ENCODE measurements around the gene SLC16A1. TPM values are rescaled to one million over a fixed set of nuclear protein-coding genes. Genes with fewer than 3 reads are reported as not detected.

Gene SLC16A1
- total RNA-seq, 1 donor from 2014 or later = 75.8 TPM

GRCh38 chr1:112882271-112882744, 73.7 kb downstream of the SLC16A1 start:
- Mint-ChIP-seq H3K36me3 (ENCODE audit: low read depth) (no peaks in the 10 kb centered on the region), H3K4me1 (ENCODE audit: low read depth) (peaks cover 3% of the 10 kb centered on the region), H3K27me3 (ENCODE audit: low read depth) (peaks cover 14% of the 10 kb centered on the region), H3K4me3 (ENCODE audit: low read depth) (no peak overlapping the region), H3K27ac (no peak overlapping the region), H3K9me3 (no peaks in the 10 kb centered on the region)
- no peak for DNase-seq (ENCODE audit: low spot score)
- intact Hi-C loops (cut with micrococcal nuclease) = loop anchor here (5.0 kb wide), 1 partner anchor 165 kb away; the partner anchor contains the start of gene PPM1J

- Mint-ChIP-seq H3K9me3 (no peaks in the 10 kb centered on the region), H3K4me3 (ENCODE audit: low read depth) (no peak overlapping the region), H3K27ac (no peak overlapping the region), H3K27me3 (ENCODE audit: low read depth) (peaks cover 14% of the 10 kb centered on the region), H3K36me3 (ENCODE audit: low read depth) (no peaks in the 10 kb centered on the region), H3K4me1 (ENCODE audit: low read depth) (peaks cover 3% of the 10 kb centered on the region)
- no peak for DNase-seq (ENCODE audit: low spot score)
- intact Hi-C loops (cut with micrococcal nuclease) = loop anchor here (1.0 to 5.0 kb wide), 5 partner anchors 23 to 191 kb away; partner anchors contain the start of genes LRIG2 and PPM1J
Observed at GRCh38 chr1:112881742-112882127, 74.3 kb downstream of the SLC16A1 start.

- no peaks in the 10 kb centered on the region for H3K36me3 Mint-ChIP-seq (ENCODE audit: low read depth)
- intact Hi-C loops (cut with micrococcal nuclease) = loop anchor here (2.0 to 5.0 kb wide), 4 partner anchors 25 to 193 kb away; partner anchors contain the start of genes LRIG2 and PPM1J
- no peaks in the 10 kb centered on the region for H3K9me3 Mint-ChIP-seq
Observed at GRCh38 chr1:112879834-112880233, 76.2 kb downstream of the SLC16A1 start.

GRCh38 chr1:112878321-112878720, 77.7 kb downstream of the SLC16A1 start:
- Mint-ChIP-seq H3K36me3 (ENCODE audit: low read depth) (no peaks in the 10 kb centered on the region), H3K4me1 (ENCODE audit: low read depth) (peaks cover 5% of the 10 kb centered on the region), H3K27ac (no peak overlapping the region), H3K4me3 (ENCODE audit: low read depth) (no peak overlapping the region), H3K27me3 (ENCODE audit: low read depth) (peaks cover 21% of the 10 kb centered on the region), H3K9me3 (no peaks in the 10 kb centered on the region)
- no peak for DNase-seq (ENCODE audit: low spot score)
- intact Hi-C loops (cut with micrococcal nuclease) = no loop called here

More at GRCh38 chr1:112879834-112880233, 76.2 kb downstream of the SLC16A1 start:
- no peak for DNase-seq (ENCODE audit: low spot score)
- no peak overlapping the region for H3K27ac Mint-ChIP-seq
- no peak overlapping the region for H3K4me3 Mint-ChIP-seq (ENCODE audit: low read depth)
- H3K4me1 Mint-ChIP-seq (ENCODE audit: low read depth) = peaks cover 3% of the 10 kb centered on the region
- H3K27me3 Mint-ChIP-seq (ENCODE audit: low read depth) = peaks cover 21% of the 10 kb centered on the region

GRCh38 chr1:112877750-112878149, 78.2 kb downstream of the SLC16A1 start:
- Mint-ChIP-seq H3K36me3 (ENCODE audit: low read depth) (no peaks in the 10 kb centered on the region), H3K27ac (no peak overlapping the region), H3K27me3 (ENCODE audit: low read depth) (peaks cover 22% of the 10 kb centered on the region), H3K4me1 (ENCODE audit: low read depth) (peaks cover 5% of the 10 kb centered on the region), H3K9me3 (no peaks in the 10 kb centered on the region), H3K4me3 (ENCODE audit: low read depth) (no peak overlapping the region)
- intact Hi-C loops (cut with micrococcal nuclease) = no loop called here
- DNase-seq (ENCODE audit: low spot score) = no peak

- no peak for DNase-seq (ENCODE audit: low spot score)
- Mint-ChIP-seq H3K4me3 (ENCODE audit: low read depth) (no peak overlapping the region), H3K9me3 (no peaks in the 10 kb centered on the region), H3K27ac (no peak overlapping the region), H3K27me3 (ENCODE audit: low read depth) (peaks cover 25% of the 10 kb centered on the region), H3K36me3 (ENCODE audit: low read depth) (no peaks in the 10 kb centered on the region), H3K4me1 (ENCODE audit: low read depth) (peaks cover 5% of the 10 kb centered on the region)
- intact Hi-C loops (cut with micrococcal nuclease) = no loop called here
Observed at GRCh38 chr1:112876315-112876714, 79.7 kb downstream of the SLC16A1 start.

- H3K36me3 Mint-ChIP-seq (ENCODE audit: low read depth) = no peaks in the 10 kb centered on the region
- H3K4me1 Mint-ChIP-seq (ENCODE audit: low read depth) = peaks cover 10% of the 10 kb centered on the region
- no peak for DNase-seq (ENCODE audit: low spot score)
- no peak overlapping the region for H3K4me3 Mint-ChIP-seq (ENCODE audit: low read depth)
- no peaks in the 10 kb centered on the region for H3K9me3 Mint-ChIP-seq
- peaks cover 11% of the 10 kb centered on the region for H3K27me3 Mint-ChIP-seq (ENCODE audit: low read depth)
- H3K27ac Mint-ChIP-seq = no peak overlapping the region
- intact Hi-C loops (cut with micrococcal nuclease) = no loop called here
Observed at GRCh38 chr1:112872551-112872962, 83.4 kb downstream of the SLC16A1 start.

GRCh38 chr1:112870887-112871646, 84.9 kb downstream of the SLC16A1 start:
- Mint-ChIP-seq H3K4me1 (ENCODE audit: low read depth) (peaks cover 10% of the 10 kb centered on the region), H3K27me3 (ENCODE audit: low read depth) (peaks cover 6% of the 10 kb centered on the region), H3K4me3 (ENCODE audit: low read depth) (no peak overlapping the region), H3K27ac (no peak overlapping the region), H3K36me3 (ENCODE audit: low read depth) (no peaks in the 10 kb centered on the region), H3K9me3 (no peaks in the 10 kb centered on the region)
- intact Hi-C loops (cut with micrococcal nuclease) = no loop called here
- no peak for DNase-seq (ENCODE audit: low spot score)

- H3K27me3 Mint-ChIP-seq (ENCODE audit: low read depth) = peaks cover 4% of the 10 kb centered on the region
- no peak overlapping the region for H3K4me3 Mint-ChIP-seq (ENCODE audit: low read depth)
- intact Hi-C loops (cut with micrococcal nuclease) = no loop called here
- no peak overlapping the region for H3K27ac Mint-ChIP-seq
- no peaks in the 10 kb centered on the region for H3K36me3 Mint-ChIP-seq (ENCODE audit: low read depth)
- H3K9me3 Mint-ChIP-seq = no peaks in the 10 kb centered on the region
- DNase-seq (ENCODE audit: low spot score) = no peak
- peaks cover 10% of the 10 kb centered on the region for H3K4me1 Mint-ChIP-seq (ENCODE audit: low read depth)
Observed at GRCh38 chr1:112869895-112870294, 86.1 kb downstream of the SLC16A1 start.

- Mint-ChIP-seq H3K27me3 (ENCODE audit: low read depth) (peaks cover 4% of the 10 kb centered on the region), H3K4me3 (ENCODE audit: low read depth) (no peak overlapping the region), H3K27ac (no peak overlapping the region), H3K4me1 (ENCODE audit: low read depth) (peaks cover 13% of the 10 kb centered on the region), H3K9me3 (no peaks in the 10 kb centered on the region), H3K36me3 (ENCODE audit: low read depth) (no peaks in the 10 kb centered on the region)
- DNase-seq (ENCODE audit: low spot score) = no peak
- intact Hi-C loops (cut with micrococcal nuclease) = no loop called here
Observed at GRCh38 chr1:112868191-112868590, 87.8 kb downstream of the SLC16A1 start.

- intact Hi-C loops (cut with micrococcal nuclease) = no loop called here
- Mint-ChIP-seq H3K4me3 (ENCODE audit: low read depth) (no peak overlapping the region), H3K4me1 (ENCODE audit: low read depth) (peaks cover 13% of the 10 kb centered on the region), H3K36me3 (ENCODE audit: low read depth) (no peaks in the 10 kb centered on the region), H3K9me3 (no peaks in the 10 kb centered on the region), H3K27me3 (ENCODE audit: low read depth) (no peaks in the 10 kb centered on the region), H3K27ac (no peak overlapping the region)
- no peak for DNase-seq (ENCODE audit: low spot score)
Observed at GRCh38 chr1:112866981-112867380, 89.0 kb downstream of the SLC16A1 start.

- Mint-ChIP-seq H3K36me3 (ENCODE audit: low read depth) (no peaks in the 10 kb centered on the region), H3K27ac (no peak overlapping the region), H3K4me3 (ENCODE audit: low read depth) (no peak overlapping the region), H3K27me3 (ENCODE audit: low read depth) (no peaks in the 10 kb centered on the region), H3K9me3 (no peaks in the 10 kb centered on the region), H3K4me1 (ENCODE audit: low read depth) (peaks cover 13% of the 10 kb centered on the region)
- intact Hi-C loops (cut with micrococcal nuclease) = no loop called here
- no peak for DNase-seq (ENCODE audit: low spot score)
Observed at GRCh38 chr1:112866151-112866550, 89.8 kb downstream of the SLC16A1 start.

GRCh38 chr1:112862753-112863426, 93.1 kb downstream of the SLC16A1 start:
- Mint-ChIP-seq H3K27ac (no peak overlapping the region), H3K4me1 (ENCODE audit: low read depth) (peaks cover 5% of the 10 kb centered on the region), H3K4me3 (ENCODE audit: low read depth) (no peak overlapping the region), H3K36me3 (ENCODE audit: low read depth) (no peaks in the 10 kb centered on the region), H3K27me3 (ENCODE audit: low read depth) (no peaks in the 10 kb centered on the region), H3K9me3 (no peaks in the 10 kb centered on the region)
- DNase-seq (ENCODE audit: low spot score) = no peak
- intact Hi-C loops (cut with micrococcal nuclease) = no loop called here
